HCT116 (cell line): ENCODE data around the gene RAMP3.

Source experiments
- CBX3 ChIP-seq: IDR thresholded peaks from 2 replicates; pipeline ENCODE4 v1.6.1; 2012; ENCODE audit warnings: low read depth
- CEBPB ChIP-seq: IDR thresholded peaks from 2 replicates; pipeline ENCODE4 v1.6.1; 2012; ENCODE audit warnings: low read depth
- EGR1 ChIP-seq: IDR thresholded peaks from 2 replicates; pipeline ENCODE4 v1.6.1; 2012; ENCODE audit warnings: low read depth
- EZH2 ChIP-seq: fragments of 200-600 bp; sonication (generic); IDR thresholded peaks from 2 replicates; pipeline ENCODE4 v1.6.1; 2017; ENCODE audit warnings: antibody characterized with exemption, mixed run types
- FOSL1 ChIP-seq: IDR thresholded peaks from 2 replicates; pipeline ENCODE4 v1.6.1; 2012; ENCODE audit warnings: low read depth
- POLR2A ChIP-seq: IDR thresholded peaks from 2 replicates; pipeline ENCODE4 v1.7.0; 2011; ENCODE audit warnings: borderline replicate concordance; ENCODE audit not compliant: insufficient read depth, insufficient read length; ENCODE audit errors: extremely low read depth
- POLR2AphosphoS5 ChIP-seq: IDR thresholded peaks from 2 replicates; pipeline ENCODE4 v1.6.1; 2011; ENCODE audit warnings: mild to moderate bottlenecking, low read depth, low read length, moderate library complexity
- SIN3A ChIP-seq: IDR thresholded peaks from 2 replicates; pipeline ENCODE4 v1.6.1; 2012; ENCODE audit warnings: low read depth
- SRF ChIP-seq: IDR thresholded peaks from 2 replicates; pipeline ENCODE4 v1.6.1; 2012; ENCODE audit warnings: low read depth
- YY1 ChIP-seq: IDR thresholded peaks from 2 replicates; pipeline ENCODE4 v1.6.1; 2011; ENCODE audit warnings: low read length, low read depth, moderate library complexity, mild to moderate bottlenecking; ENCODE audit not compliant: insufficient replicate concordance; ENCODE audit errors: extremely low read depth
- TF ChIP-seq, protein P1 (sequence below), 3 experiments: fragments of 200-600 bp in 1 of 3; sonication (generic) in 1 of 3; IDR thresholded peaks in 2 of 3; conservative IDR thresholded peaks in 1 of 3; 2 replicates each; pipeline ENCODE4 v1.5.1; 2012 to 2017; ENCODE audit warnings: low read depth in 2 of 3, low read length in 2 of 3, antibody characterized with exemption in 1 of 3, borderline replicate concordance in 1 of 3, control low read depth in 1 of 3, mild to moderate bottlenecking in 1 of 3, mixed read lengths in 1 of 3, mixed run types in 1 of 3, moderate library complexity in 1 of 3; ENCODE audit not compliant: insufficient read depth in 1 of 3
- TF ChIP-seq, protein P2 (sequence below): IDR thresholded peaks from 2 replicates; pipeline ENCODE4 v1.6.1; 2012
- TF ChIP-seq, protein P3 (sequence below): IDR thresholded peaks from 2 replicates; pipeline ENCODE4 v1.6.1; 2012
- TF ChIP-seq, protein P4 (sequence below): IDR thresholded peaks from 2 replicates; pipeline ENCODE4 v1.6.1; 2011; ENCODE audit warnings: mild to moderate bottlenecking, low read length, moderate library complexity; ENCODE audit not compliant: insufficient replicate concordance; ENCODE audit errors: extremely low read depth

DNA sequence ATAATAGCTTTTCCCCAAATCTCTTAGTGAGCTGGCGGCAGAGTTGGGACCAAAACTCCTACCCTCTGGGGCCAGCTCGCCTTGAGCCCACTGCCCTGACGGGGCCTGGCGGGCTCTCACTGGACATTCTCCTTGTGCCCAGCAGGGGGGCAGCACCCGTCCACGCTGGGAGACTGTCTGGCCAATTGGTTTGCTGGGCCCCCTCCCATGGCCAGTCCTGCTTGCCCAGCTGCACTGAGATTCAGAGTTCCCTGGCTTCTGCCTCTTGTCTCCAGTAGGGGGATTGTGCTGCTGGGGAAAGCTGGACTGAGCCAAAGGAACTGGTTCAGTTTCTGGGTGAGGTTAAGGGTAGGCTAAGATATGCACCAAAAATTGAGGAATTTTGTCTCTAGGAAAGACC lies 59.8 kb downstream of the RAMP3 start:
- TF ChIP-seq POLR2A, result no peak
- TF ChIP-seq CEBPB, result no peak
- no peak for TF ChIP-seq POLR2AphosphoS5
- TF ChIP-seq SRF, result no peak
- TF ChIP-seq EZH2, result no peak
- no peak for TF ChIP-seq FOSL1
- TF ChIP-seq, protein P1, sequence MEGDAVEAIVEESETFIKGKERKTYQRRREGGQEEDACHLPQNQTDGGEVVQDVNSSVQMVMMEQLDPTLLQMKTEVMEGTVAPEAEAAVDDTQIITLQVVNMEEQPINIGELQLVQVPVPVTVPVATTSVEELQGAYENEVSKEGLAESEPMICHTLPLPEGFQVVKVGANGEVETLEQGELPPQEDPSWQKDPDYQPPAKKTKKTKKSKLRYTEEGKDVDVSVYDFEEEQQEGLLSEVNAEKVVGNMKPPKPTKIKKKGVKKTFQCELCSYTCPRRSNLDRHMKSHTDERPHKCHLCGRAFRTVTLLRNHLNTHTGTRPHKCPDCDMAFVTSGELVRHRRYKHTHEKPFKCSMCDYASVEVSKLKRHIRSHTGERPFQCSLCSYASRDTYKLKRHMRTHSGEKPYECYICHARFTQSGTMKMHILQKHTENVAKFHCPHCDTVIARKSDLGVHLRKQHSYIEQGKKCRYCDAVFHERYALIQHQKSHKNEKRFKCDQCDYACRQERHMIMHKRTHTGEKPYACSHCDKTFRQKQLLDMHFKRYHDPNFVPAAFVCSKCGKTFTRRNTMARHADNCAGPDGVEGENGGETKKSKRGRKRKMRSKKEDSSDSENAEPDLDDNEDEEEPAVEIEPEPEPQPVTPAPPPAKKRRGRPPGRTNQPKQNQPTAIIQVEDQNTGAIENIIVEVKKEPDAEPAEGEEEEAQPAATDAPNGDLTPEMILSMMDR (IDR thresholded peaks at IDR 0.05 in 2 of 3, conservative IDR thresholded peaks at IDR 0.05 in 1 of 3; ENCODE audit: borderline replicate concordance in 1 of 3, insufficient read depth in 1 of 3, low read depth in 2 of 3, low read length in 2 of 3), result no peak
- TF ChIP-seq, protein P2, sequence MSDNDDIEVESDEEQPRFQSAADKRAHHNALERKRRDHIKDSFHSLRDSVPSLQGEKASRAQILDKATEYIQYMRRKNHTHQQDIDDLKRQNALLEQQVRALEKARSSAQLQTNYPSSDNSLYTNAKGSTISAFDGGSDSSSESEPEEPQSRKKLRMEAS, result no peak
- TF ChIP-seq, protein P3, sequence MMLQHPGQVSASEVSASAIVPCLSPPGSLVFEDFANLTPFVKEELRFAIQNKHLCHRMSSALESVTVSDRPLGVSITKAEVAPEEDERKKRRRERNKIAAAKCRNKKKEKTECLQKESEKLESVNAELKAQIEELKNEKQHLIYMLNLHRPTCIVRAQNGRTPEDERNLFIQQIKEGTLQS, result no peak
- TF ChIP-seq, protein P4, sequence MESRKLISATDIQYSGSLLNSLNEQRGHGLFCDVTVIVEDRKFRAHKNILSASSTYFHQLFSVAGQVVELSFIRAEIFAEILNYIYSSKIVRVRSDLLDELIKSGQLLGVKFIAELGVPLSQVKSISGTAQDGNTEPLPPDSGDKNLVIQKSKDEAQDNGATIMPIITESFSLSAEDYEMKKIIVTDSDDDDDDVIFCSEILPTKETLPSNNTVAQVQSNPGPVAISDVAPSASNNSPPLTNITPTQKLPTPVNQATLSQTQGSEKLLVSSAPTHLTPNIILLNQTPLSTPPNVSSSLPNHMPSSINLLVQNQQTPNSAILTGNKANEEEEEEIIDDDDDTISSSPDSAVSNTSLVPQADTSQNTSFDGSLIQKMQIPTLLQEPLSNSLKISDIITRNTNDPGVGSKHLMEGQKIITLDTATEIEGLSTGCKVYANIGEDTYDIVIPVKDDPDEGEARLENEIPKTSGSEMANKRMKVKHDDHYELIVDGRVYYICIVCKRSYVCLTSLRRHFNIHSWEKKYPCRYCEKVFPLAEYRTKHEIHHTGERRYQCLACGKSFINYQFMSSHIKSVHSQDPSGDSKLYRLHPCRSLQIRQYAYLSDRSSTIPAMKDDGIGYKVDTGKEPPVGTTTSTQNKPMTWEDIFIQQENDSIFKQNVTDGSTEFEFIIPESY, result no peak
- no peak for TF ChIP-seq SIN3A
- no peak for TF ChIP-seq YY1
- TF ChIP-seq EGR1, result no peak
- TF ChIP-seq CBX3, result no peak
